NOMO-1 treated with DMSO at 0.1 percent for 48 hours (cell line): ENCODE data around the gene TSPAN32.

Experiments
- DNase-seq: peaks from one replicate; lab custom pipeline; 2025; ENCODE audit not compliant: unreplicated experiment; lab: John Stamatoyannopoulos, UW

Gene TSPAN32

GRCh38 chr11:2301631-2302305 is at the start of gene TSPAN32, which contains the start of gene C11orf21:
Gene TSPAN32, plus strand, starts transcription at chr11:2302013. Its CDS starts 137 bp downstream, at chr11:2302150.
Gene C11orf21, minus strand, starts transcription at chr11:2301918. Its CDS starts 110 bp downstream, at chr11:2301808.
- DNase-seq = peak; percentile 97

GRCh38 chr11:2252018-2252417 is 49.8 kb upstream of the TSPAN32 start:
- DNase-seq = no peak

- DNase-seq = no peak
Measured at GRCh38 chr11:2256293-2256913, 45.4 kb upstream of the TSPAN32 start.

GRCh38 chr11:2256951-2257700 is 44.7 kb upstream of the TSPAN32 start:
- no peak for DNase-seq

GRCh38 chr11:2258501-2259465 is 43.0 kb upstream of the TSPAN32 start:
- DNase-seq = no peak

- no peak for DNase-seq
Measured at GRCh38 chr11:2259466-2259830, 42.4 kb upstream of the TSPAN32 start.

GRCh38 chr11:2259897-2260451 is 41.8 kb upstream of the TSPAN32 start:
- no peak for DNase-seq

GRCh38 chr11:2260491-2261364 is 41.1 kb upstream of the TSPAN32 start:
- no peak for DNase-seq

- DNase-seq = no peak
Measured at GRCh38 chr11:2261436-2262230, 40.2 kb upstream of the TSPAN32 start.

GRCh38 chr11:2262301-2263070 is 39.3 kb upstream of the TSPAN32 start:
- no peak for DNase-seq

- no peak for DNase-seq
Measured at GRCh38 chr11:2263071-2263565, 38.7 kb upstream of the TSPAN32 start.

GRCh38 chr11:2263724-2264360 is 38.0 kb upstream of the TSPAN32 start:
- no peak for DNase-seq

- DNase-seq = no peak
Measured at GRCh38 chr11:2264366-2265053, 37.3 kb upstream of the TSPAN32 start.

GRCh38 chr11:2265396-2265795 is 36.4 kb upstream of the TSPAN32 start:
- DNase-seq = peak; percentile 94

GRCh38 chr11:2265854-2266585 is 35.8 kb upstream of the TSPAN32 start:
- no peak for DNase-seq
